Liver (tissue), 9 donors: Measurements from ENCODE around the gene SKIC2. TPM values are rescaled to one million over a fixed set of nuclear protein-coding genes. Genes with fewer than 3 reads are reported as not detected.

Source experiments
- DNase-seq: peaks from one replicate; pipeline ENCODE4 v3.0.0-alpha.2; 2017; ENCODE audit warnings: low spot score
- H3K27ac ChIP-seq, 2 donors: one replicate each; pipeline ENCODE4 v1.7.0; 2013; ENCODE audit warnings: inconsistent platforms in 2 of 2, low read length in 2 of 2, control low read depth in 1 of 2, low read depth in 1 of 2, mild to moderate bottlenecking in 1 of 2
- H3K27me3 ChIP-seq, 4 donors: one replicate each; pipeline versions ENCODE4 v1.6.1 to v1.7.0; 2013; ENCODE audit warnings: low read length in 3 of 4, inconsistent platforms in 1 of 4, mild to moderate bottlenecking in 1 of 4, moderate library complexity in 1 of 4; ENCODE audit not compliant: control insufficient read depth in 4 of 4, insufficient read depth in 4 of 4
- H3K36me3 ChIP-seq, 4 donors: one replicate each; pipeline versions ENCODE4 v1.6.1 to v1.7.0; 2013; ENCODE audit warnings: low read length in 3 of 4, mild to moderate bottlenecking in 3 of 4, low read depth in 1 of 4, moderate library complexity in 1 of 4; ENCODE audit not compliant: control insufficient read depth in 4 of 4, insufficient read depth in 3 of 4
- H3K4me1 ChIP-seq, 4 donors: one replicate each; pipeline versions ENCODE4 v1.6.1 to v1.7.0; 2013; ENCODE audit warnings: low read length in 3 of 4, mild to moderate bottlenecking in 3 of 4, moderate library complexity in 1 of 4; ENCODE audit not compliant: control insufficient read depth in 4 of 4, insufficient read depth in 4 of 4
- H3K4me3 ChIP-seq, 3 donors: one replicate each; pipeline versions ENCODE4 v1.6.1 to v1.7.0; 2013; ENCODE audit warnings: low read length in 3 of 3, control low read depth in 1 of 3, low read depth in 1 of 3, mild to moderate bottlenecking in 1 of 3
- H3K9ac ChIP-seq, 2 donors: one replicate each; pipeline ENCODE4 v1.7.0; 2013; ENCODE audit warnings: low read length in 2 of 2, mild to moderate bottlenecking in 2 of 2, moderate library complexity in 2 of 2, control low read depth in 1 of 2, low read depth in 1 of 2
- H3K9me3 ChIP-seq, 4 donors: one replicate each; pipeline versions ENCODE4 v1.6.1 to v1.7.0; 2013; ENCODE audit warnings: low read length in 3 of 4; ENCODE audit not compliant: control insufficient read depth in 4 of 4
- ATF3 ChIP-seq: IDR thresholded peaks from 2 replicates; pipeline ENCODE4 v1.6.1; 2016; ENCODE audit warnings: antibody characterized with exemption
- FOXA2 ChIP-seq: IDR thresholded peaks from 2 replicates; pipeline ENCODE4 v1.6.1; 2016; ENCODE audit warnings: antibody characterized with exemption
- GABPA ChIP-seq, 2 donors: IDR thresholded peaks in 1 of 2; conservative IDR thresholded peaks in 1 of 2; 2 replicates each; pipeline ENCODE4 v1.6.1; 2016; ENCODE audit warnings: antibody characterized with exemption in 2 of 2, mild to moderate bottlenecking in 1 of 2, moderate library complexity in 1 of 2
- JUND ChIP-seq, 2 donors: IDR thresholded peaks; 2 replicates each; pipeline ENCODE4 v1.6.1; 2016; ENCODE audit warnings: antibody characterized with exemption in 2 of 2
- NR2F2 ChIP-seq: IDR thresholded peaks from 2 replicates; pipeline ENCODE4 v1.6.1; 2016; ENCODE audit warnings: antibody characterized with exemption
- REST ChIP-seq: IDR thresholded peaks from 2 replicates; pipeline ENCODE4 v1.6.1; 2016; ENCODE audit warnings: antibody characterized with exemption, mild to moderate bottlenecking
- SP1 ChIP-seq: IDR thresholded peaks from 2 replicates; pipeline ENCODE4 v1.6.1; 2018; ENCODE audit warnings: antibody characterized with exemption, mild to moderate bottlenecking
- TAF1 ChIP-seq: conservative IDR thresholded peaks from 2 replicates; pipeline ENCODE4 v1.6.1; 2016; ENCODE audit warnings: antibody characterized with exemption, mild to moderate bottlenecking
- WGBS: extraction: QIAGEN DNeasy Blood & Tissue Kit; methylation state at CpG from one replicate; pipeline ENCODE4 v1.1.7; 2013; 5-methylcytosine and 5-hydroxymethylcytosine counted together
- polyA plus RNA-seq, 2 donors: library from polyadenylated mRNA; stranded (reverse) in 1 of 2; unstranded in 1 of 2; fragments of 200-250 nt in 1 of 2; fragments of >200 nt in 1 of 2; fragmentation: Nextera tagmentation in 1 of 2; extraction: Ambion mirVana in 1 of 2; gene quantifications; one replicate each; pipeline versions ENCODE4 v1.2.1 to v1.2.3, GENCODE V29; 2013 to 2015
- total RNA-seq, 2 donors: library from RNA; depleted of rRNA; stranded (reverse); fragments of >200 nt; gene quantifications; one replicate each; pipeline ENCODE4 v1.2.3, GENCODE V29; 2014
- donor health status: healthy.
- donor health status: healthy.
- donor health status: healthy.
- donor health status: healthy.
- donor health status: healthy.

Gene SKIC2
- total and polyA plus RNA-seq, 4 donors = 26.7 to 57.6 (median 34.5) TPM

GRCh38 chr6:31969712-31970603 is 11.0 kb downstream of the SKIC2 start:
- no peak overlapping the region for H3K9ac ChIP-seq
- no peaks in the 10 kb centered on the region for H3K9me3 ChIP-seq
- peak overlapping the region; percentile 98 to 99 for H3K27ac ChIP-seq
- H3K36me3 ChIP-seq = peaks cover 14 to 45% (median 28%) of the 10 kb centered on the region in 4 donors
- no peak for DNase-seq
- TF ChIP-seq TAF1 (no peak), ATF3 (no peak), SP1 (no peak), REST (no peak), NR2F2 (no peak), FOXA2 (no peak)
- peaks cover 6 to 45% (median 38%) of the 10 kb centered on the region in 4 donors for H3K4me1 ChIP-seq
- no peaks in the 10 kb centered on the region for H3K27me3 ChIP-seq
- peak overlapping the region in 1 of 3 donors; percentile 93 for H3K4me3 ChIP-seq
- 84% methylated on average over 17 of the region's 17 CpGs for WGBS

GRCh38 chr6:31970604-31971271 is 11.8 kb downstream of the SKIC2 start:
- no peak for DNase-seq
- Histone ChIP-seq H3K4me1 (peaks cover 6 to 38% (median 31%) of the 10 kb centered on the region in 4 donors), H3K9ac (peak overlapping the region; percentile 69 to 82), H3K36me3 (peaks cover 14 to 45% (median 28%) of the 10 kb centered on the region in 4 donors), H3K27me3 (no peaks in the 10 kb centered on the region), H3K9me3 (no peaks in the 10 kb centered on the region), H3K4me3 (peak overlapping the region; percentile 69 to 93 (median 78)), H3K27ac (peak overlapping the region; percentile 98 to 99)
- TF ChIP-seq JUND (IDR thresholded peaks at IDR 0.05) = no peak
- TF ChIP-seq GABPA (IDR thresholded peaks at IDR 0.05 in 1 of 2, conservative IDR thresholded peaks at IDR 0.05 in 1 of 2) = no peak
- 58% methylated on average over 18 of the region's 18 CpGs for WGBS

GRCh38 chr6:31971279-31971992 is 12.5 kb downstream of the SKIC2 start:
- DNase-seq = no peak
- Histone ChIP-seq H3K9ac (peak overlapping the region; percentile 69 to 82), H3K27me3 (no peaks in the 10 kb centered on the region), H3K4me1 (peaks cover 6 to 34% (median 29%) of the 10 kb centered on the region in 4 donors), H3K36me3 (peaks cover 10 to 41% (median 25%) of the 10 kb centered on the region in 4 donors), H3K9me3 (no peaks in the 10 kb centered on the region), H3K27ac (peak overlapping the region; percentile 98 to 99), H3K4me3 (peak overlapping the region; percentile 69 to 93 (median 78))
- no peak for TF ChIP-seq REST
- TF ChIP-seq JUND (IDR thresholded peaks at IDR 0.05) = peak in 1 of 2 donors; percentile 60
- 21% methylated on average over 29 of the region's 29 CpGs for WGBS
